Fibroblast of lung (primary cell): ENCODE data around the gene HNRNPU. TPM values are rescaled to one million over a fixed set of nuclear protein-coding genes. Genes with fewer than 3 reads are reported as not detected.

Experiments used
- DNase-seq, 2 donors: peaks; one replicate each; pipeline versions ENCODE4 v3.0.0 to v3.0.0-alpha.2; 2010; ENCODE audit warnings: low read depth in 2 of 2
- H2AFZ ChIP-seq: 2 replicates; pipeline ENCODE4 v1.5.1; 2012; ENCODE audit warnings: low read length, control low read depth, inconsistent platforms
- H3K27ac ChIP-seq: 2 replicates; pipeline ENCODE4 v1.5.1; 2011; ENCODE audit warnings: low read length, control low read depth; ENCODE audit not compliant: insufficient read depth
- H3K27me3 ChIP-seq: 2 replicates; pipeline ENCODE4 v1.5.1; 2011; ENCODE audit warnings: mild to moderate bottlenecking, low read length; ENCODE audit not compliant: control insufficient read depth, insufficient read depth
- H3K36me3 ChIP-seq: 2 replicates; pipeline ENCODE4 v1.5.1; 2011; ENCODE audit warnings: low read length; ENCODE audit not compliant: control insufficient read depth, insufficient read depth
- H3K4me1 ChIP-seq: 2 replicates; pipeline ENCODE4 v1.5.1; 2011; ENCODE audit warnings: low read length; ENCODE audit not compliant: control insufficient read depth, insufficient read depth; ENCODE audit errors: extremely low read depth
- H3K4me2 ChIP-seq: 2 replicates; pipeline ENCODE4 v1.5.1; 2011; ENCODE audit warnings: low read length, control low read depth; ENCODE audit not compliant: insufficient read depth; ENCODE audit errors: extremely low read depth
- H3K4me3 ChIP-seq, 4 experiments: fragments of 200-600 bp in 1 of 4; sonication (generic) in 1 of 4; replicated peaks in 1 of 4; 2 replicates each; pipeline ENCODE4 v1.5.1; 2011 to 2016; ENCODE audit warnings: low read length in 4 of 4, low read depth in 3 of 4, mild to moderate bottlenecking in 3 of 4, control low read depth in 2 of 4, inconsistent platforms in 1 of 4, mixed read lengths in 1 of 4; ENCODE audit not compliant: insufficient read depth in 1 of 4; ENCODE audit errors: control extremely low read depth in 1 of 4
- H3K79me2 ChIP-seq: 2 replicates; pipeline ENCODE4 v1.5.1; 2012; ENCODE audit warnings: mild to moderate bottlenecking, low read length, inconsistent platforms; ENCODE audit not compliant: control insufficient read depth, insufficient read depth
- H3K9ac ChIP-seq: 2 replicates; pipeline ENCODE4 v1.5.1; 2011; ENCODE audit warnings: mild to moderate bottlenecking, low read length, control low read depth; ENCODE audit not compliant: insufficient read depth
- H3K9me3 ChIP-seq: 2 replicates; pipeline ENCODE4 v1.5.1; 2012; ENCODE audit warnings: low read depth, low read length; ENCODE audit not compliant: control insufficient read depth, insufficient read depth
- H4K20me1 ChIP-seq: 2 replicates; pipeline ENCODE4 v1.5.1; 2011; ENCODE audit warnings: low read length; ENCODE audit not compliant: control insufficient read depth, insufficient read depth; ENCODE audit errors: extremely low read depth
- EZH2 ChIP-seq: IDR thresholded peaks from 2 replicates; pipeline ENCODE4 v1.5.1; 2012; ENCODE audit warnings: low read length, control low read depth, mild to moderate bottlenecking; ENCODE audit errors: missing control alignments
- polyA plus RNA-seq, 2 donors: library from polyadenylated mRNA; depleted of rRNA in 1 of 2; stranded (reverse) in 1 of 2; unstranded in 1 of 2; fragments of >200 nt; gene quantifications; 2 replicates each; pipeline ENCODE4 v1.2.1, GENCODE V29; 2011 to 2012; ENCODE audit warnings: missing spikeins in 1 of 2
- total RNA-seq: library from RNA; depleted of rRNA; stranded (reverse); fragments of >200 nt; gene quantifications from 2 replicates; pipeline ENCODE4 v1.2.1, GENCODE V29; 2014
- TF ChIP-seq, protein P1 (sequence below), 2 donors: IDR thresholded peaks in 1 of 2; conservative IDR thresholded peaks in 1 of 2; 1 replicate in 1 of 2; 2 replicates in 1 of 2; pipeline ENCODE4 v1.5.1; 2011 to 2012; ENCODE audit warnings: low read length in 2 of 2, control low read depth in 1 of 2, inconsistent platforms in 1 of 2, low read depth in 1 of 2, mild to moderate bottlenecking in 1 of 2

Gene HNRNPU
- total and polyA plus RNA-seq, 2 donors (not counting 1 experiment from before 2014, with no cell fraction given), result 231 to 383 TPM

DNA sequence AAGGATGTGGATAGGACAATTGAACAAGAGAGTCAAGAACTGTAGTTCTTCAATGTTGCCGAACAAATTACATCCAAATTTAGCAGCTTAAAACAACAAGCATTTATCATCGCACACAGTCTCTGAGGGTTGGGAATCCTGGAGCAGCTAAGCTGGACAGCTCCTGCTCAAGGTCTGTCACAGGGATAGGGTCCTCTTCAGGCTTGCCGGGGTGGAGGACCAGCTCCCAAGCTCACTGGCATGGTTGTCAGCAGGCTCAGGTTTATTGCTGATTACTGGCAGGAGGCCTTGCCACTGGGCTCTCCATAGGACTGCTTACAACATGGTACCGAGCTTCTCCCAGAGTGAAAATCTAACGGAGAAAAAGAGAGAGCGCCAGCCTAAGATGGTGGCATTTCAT, 51.0 kb downstream of the HNRNPU start:
- Histone ChIP-seq H3K4me3 (no peak overlapping the region), H2AFZ (no peak overlapping the region), H4K20me1 (no peaks in the 10 kb centered on the region)

GRCh38 chr1:244810221-244810620, 54.1 kb downstream of the HNRNPU start:
- no peak overlapping the region for H2AFZ ChIP-seq

More for the DNA sequence above, 51.0 kb downstream of the HNRNPU start:
- Histone ChIP-seq H3K9ac (no peak overlapping the region), H3K4me1 (no peaks in the 10 kb centered on the region), H3K27me3 (no peaks in the 10 kb centered on the region), H3K9me3 (no peaks in the 10 kb centered on the region), H3K27ac (no peak overlapping the region), H3K4me2 (no peak overlapping the region), H3K79me2 (no peaks in the 10 kb centered on the region), H3K36me3 (no peaks in the 10 kb centered on the region)
- TF ChIP-seq, protein P1, sequence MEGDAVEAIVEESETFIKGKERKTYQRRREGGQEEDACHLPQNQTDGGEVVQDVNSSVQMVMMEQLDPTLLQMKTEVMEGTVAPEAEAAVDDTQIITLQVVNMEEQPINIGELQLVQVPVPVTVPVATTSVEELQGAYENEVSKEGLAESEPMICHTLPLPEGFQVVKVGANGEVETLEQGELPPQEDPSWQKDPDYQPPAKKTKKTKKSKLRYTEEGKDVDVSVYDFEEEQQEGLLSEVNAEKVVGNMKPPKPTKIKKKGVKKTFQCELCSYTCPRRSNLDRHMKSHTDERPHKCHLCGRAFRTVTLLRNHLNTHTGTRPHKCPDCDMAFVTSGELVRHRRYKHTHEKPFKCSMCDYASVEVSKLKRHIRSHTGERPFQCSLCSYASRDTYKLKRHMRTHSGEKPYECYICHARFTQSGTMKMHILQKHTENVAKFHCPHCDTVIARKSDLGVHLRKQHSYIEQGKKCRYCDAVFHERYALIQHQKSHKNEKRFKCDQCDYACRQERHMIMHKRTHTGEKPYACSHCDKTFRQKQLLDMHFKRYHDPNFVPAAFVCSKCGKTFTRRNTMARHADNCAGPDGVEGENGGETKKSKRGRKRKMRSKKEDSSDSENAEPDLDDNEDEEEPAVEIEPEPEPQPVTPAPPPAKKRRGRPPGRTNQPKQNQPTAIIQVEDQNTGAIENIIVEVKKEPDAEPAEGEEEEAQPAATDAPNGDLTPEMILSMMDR (conservative IDR thresholded peaks at IDR 0.05 in 1 of 2, IDR thresholded peaks at IDR 0.05 in 1 of 2; ENCODE audit: low read depth in 1 of 2, low read length in 2 of 2), result no peak
- TF ChIP-seq EZH2, result no peak
- DNase-seq, result no peak

DNA sequence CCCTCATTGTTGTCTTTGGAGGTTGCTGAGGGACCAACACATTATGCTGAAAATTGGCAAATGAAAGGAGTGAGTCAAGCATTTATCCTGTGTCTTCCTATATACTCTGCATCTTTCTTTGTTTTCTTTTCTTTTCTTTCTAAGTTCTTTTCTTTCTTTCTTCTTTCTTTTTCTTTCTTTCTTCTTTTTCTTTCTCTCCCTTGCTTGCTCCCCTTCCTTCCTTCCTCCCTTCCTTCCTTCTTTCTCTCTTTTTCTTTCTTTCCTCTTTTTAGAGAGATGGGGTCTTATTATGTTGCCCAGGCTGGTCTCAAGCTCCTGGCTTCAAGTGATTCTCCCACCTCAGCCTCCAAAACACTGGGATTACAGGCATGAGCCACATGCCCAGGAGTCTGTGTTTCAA, 57.2 kb downstream of the HNRNPU start:
- Histone ChIP-seq H3K4me2 (no peak overlapping the region), H3K79me2 (no peaks in the 10 kb centered on the region), H3K4me1 (no peaks in the 10 kb centered on the region), H3K9me3 (no peaks in the 10 kb centered on the region), H3K27me3 (no peaks in the 10 kb centered on the region), H2AFZ (no peak overlapping the region), H4K20me1 (no peaks in the 10 kb centered on the region), H3K4me3 (no peak overlapping the region), H3K36me3 (no peaks in the 10 kb centered on the region), H3K9ac (no peak overlapping the region), H3K27ac (no peak overlapping the region)
- no peak for DNase-seq
- TF ChIP-seq, protein P1 (conservative IDR thresholded peaks at IDR 0.05 in 1 of 2, IDR thresholded peaks at IDR 0.05 in 1 of 2; ENCODE audit: low read depth in 1 of 2, low read length in 2 of 2), result no peak
- no peak for TF ChIP-seq EZH2

More at GRCh38 chr1:244810221-244810620, 54.1 kb downstream of the HNRNPU start:
- no peaks in the 10 kb centered on the region for H3K4me1 ChIP-seq
- no peak overlapping the region for H3K4me3 ChIP-seq
- no peaks in the 10 kb centered on the region for H4K20me1 ChIP-seq
- TF ChIP-seq, protein P1 (conservative IDR thresholded peaks at IDR 0.05 in 1 of 2, IDR thresholded peaks at IDR 0.05 in 1 of 2; ENCODE audit: low read depth in 1 of 2, low read length in 2 of 2), result no peak
- TF ChIP-seq EZH2, result no peak
- no peak overlapping the region for H3K9ac ChIP-seq
- no peak overlapping the region for H3K27ac ChIP-seq
- no peaks in the 10 kb centered on the region for H3K9me3 ChIP-seq
- H3K36me3 ChIP-seq, result no peaks in the 10 kb centered on the region
- no peaks in the 10 kb centered on the region for H3K79me2 ChIP-seq
- DNase-seq, result no peak
- no peak overlapping the region for H3K4me2 ChIP-seq
- H3K27me3 ChIP-seq, result no peaks in the 10 kb centered on the region
